ENCODE data around the gene IQGAP2.

IQGAP2 gene

DNA sequence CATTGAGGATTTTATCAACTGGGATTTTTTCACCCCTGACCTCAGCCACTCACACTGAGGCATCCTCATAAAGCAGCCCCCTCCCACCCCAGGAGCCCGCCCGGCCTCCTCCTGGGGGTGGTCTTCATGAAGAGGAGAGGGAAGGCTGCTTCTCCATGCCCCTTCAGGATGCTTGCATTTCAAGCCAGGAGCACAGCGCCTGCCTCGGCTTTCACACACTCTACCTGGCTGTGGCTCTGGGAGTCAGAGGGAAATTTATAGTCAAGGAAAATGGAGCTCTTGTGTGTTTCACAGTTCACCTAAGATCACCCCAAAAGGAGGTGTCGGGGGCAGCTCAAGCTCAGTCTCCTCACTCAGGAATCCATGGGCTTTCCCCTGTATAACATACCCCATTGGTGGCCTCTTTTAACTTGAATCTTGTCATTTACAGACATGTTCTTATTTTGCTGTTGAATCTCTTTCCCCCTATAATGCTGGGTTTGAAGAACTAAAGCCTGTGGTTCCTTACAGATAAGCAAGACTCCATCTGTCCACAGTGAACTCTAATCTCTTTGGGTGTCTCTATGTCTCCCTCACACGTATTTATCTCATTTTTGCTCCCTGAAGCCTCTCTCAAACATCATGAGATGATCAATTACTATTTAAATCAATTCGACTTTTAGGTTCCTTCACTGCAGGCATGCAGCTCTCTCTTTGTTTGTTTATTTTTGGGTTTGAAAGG is 22.6 kb upstream of the IQGAP2 start:
- no peaks in the 10 kb centered on the region for H3K27me3 ChIP-seq (replicated peaks; ENCODE audit: control insufficient read depth, insufficient read depth, low read length)
- no peak overlapping the region for H3K4me3 ChIP-seq (replicated peaks; ENCODE audit: low read depth, low read length)
- TF ChIP-seq, protein P1, sequence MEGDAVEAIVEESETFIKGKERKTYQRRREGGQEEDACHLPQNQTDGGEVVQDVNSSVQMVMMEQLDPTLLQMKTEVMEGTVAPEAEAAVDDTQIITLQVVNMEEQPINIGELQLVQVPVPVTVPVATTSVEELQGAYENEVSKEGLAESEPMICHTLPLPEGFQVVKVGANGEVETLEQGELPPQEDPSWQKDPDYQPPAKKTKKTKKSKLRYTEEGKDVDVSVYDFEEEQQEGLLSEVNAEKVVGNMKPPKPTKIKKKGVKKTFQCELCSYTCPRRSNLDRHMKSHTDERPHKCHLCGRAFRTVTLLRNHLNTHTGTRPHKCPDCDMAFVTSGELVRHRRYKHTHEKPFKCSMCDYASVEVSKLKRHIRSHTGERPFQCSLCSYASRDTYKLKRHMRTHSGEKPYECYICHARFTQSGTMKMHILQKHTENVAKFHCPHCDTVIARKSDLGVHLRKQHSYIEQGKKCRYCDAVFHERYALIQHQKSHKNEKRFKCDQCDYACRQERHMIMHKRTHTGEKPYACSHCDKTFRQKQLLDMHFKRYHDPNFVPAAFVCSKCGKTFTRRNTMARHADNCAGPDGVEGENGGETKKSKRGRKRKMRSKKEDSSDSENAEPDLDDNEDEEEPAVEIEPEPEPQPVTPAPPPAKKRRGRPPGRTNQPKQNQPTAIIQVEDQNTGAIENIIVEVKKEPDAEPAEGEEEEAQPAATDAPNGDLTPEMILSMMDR (IDR thresholded peaks at IDR 0.05; ENCODE audit: insufficient read depth, low read length, poor library complexity, severe bottlenecking), result no peak
- DNase-seq (ENCODE audit: extremely low read depth, insufficient read length), result no peak
- H3K36me3 ChIP-seq (ENCODE audit: control insufficient read depth, insufficient read depth, low read length), result no peaks in the 10 kb centered on the region

DNA sequence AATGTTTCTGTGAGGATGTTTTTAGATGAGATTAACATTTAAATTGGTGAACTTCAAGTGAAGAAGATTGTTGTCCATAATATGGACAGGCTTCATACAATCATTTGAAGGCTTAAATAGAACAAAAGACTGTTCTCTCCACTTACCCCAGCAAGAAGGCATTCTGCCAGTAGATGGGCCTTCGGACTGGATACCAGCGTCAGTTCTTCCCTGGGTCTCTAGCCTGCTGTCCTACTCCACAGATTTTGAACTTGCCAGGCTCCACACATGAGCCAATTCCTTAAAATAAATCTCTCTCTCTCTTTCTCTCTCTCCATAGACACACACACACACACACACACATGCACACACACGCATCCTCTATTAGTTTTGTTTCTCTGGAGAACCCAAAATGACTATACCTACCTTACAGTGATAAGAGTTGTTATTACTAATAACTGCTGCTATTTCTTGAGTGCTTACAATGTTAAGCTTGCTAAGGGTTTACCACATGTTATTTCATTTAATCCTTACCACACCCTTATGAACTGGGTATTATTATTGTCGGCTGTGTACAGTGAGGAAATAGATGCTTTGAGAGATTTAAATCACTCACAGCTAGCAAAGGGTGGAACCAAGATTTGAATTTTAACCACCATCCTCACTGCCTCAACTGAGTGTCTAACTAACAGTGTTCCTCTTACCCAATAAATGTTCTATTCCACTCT is 19.8 kb upstream of the IQGAP2 start:
- Histone ChIP-seq H3K36me3 (ENCODE audit: control insufficient read depth, insufficient read depth, low read length) (no peaks in the 10 kb centered on the region), H3K27me3 (replicated peaks; ENCODE audit: control insufficient read depth, insufficient read depth, low read length) (no peaks in the 10 kb centered on the region), H3K4me3 (replicated peaks; ENCODE audit: low read depth, low read length) (no peak overlapping the region)
- no peak for DNase-seq (ENCODE audit: extremely low read depth, insufficient read length)
- TF ChIP-seq, protein P1 (IDR thresholded peaks at IDR 0.05; ENCODE audit: insufficient read depth, low read length, poor library complexity, severe bottlenecking), result no peak

DNA sequence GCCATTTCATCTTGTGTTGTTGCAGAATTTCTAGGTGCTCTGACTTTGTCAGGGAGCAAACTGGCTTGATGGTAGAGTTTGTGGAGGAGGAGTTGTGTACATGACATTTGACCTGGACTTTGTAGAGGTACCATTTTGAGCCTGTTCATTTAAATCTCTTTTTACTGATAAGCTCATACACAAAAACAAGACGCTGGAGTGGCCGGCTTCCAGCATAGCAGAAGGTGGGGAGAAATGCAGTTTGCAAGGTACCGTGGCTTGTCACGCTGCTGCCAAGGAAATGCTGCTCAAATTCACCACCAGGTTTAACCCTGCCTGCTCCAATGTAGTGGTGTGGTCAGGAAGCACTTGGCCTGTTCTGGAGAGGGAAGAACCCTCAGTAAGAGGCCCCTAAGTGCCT is 18.9 kb upstream of the IQGAP2 start:
- TF ChIP-seq, protein P1 (IDR thresholded peaks at IDR 0.05; ENCODE audit: insufficient read depth, low read length, poor library complexity, severe bottlenecking), result no peak
- no peak for DNase-seq (ENCODE audit: extremely low read depth, insufficient read length)
- H3K4me3 ChIP-seq (replicated peaks; ENCODE audit: low read depth, low read length), result no peak overlapping the region
- no peaks in the 10 kb centered on the region for H3K36me3 ChIP-seq (ENCODE audit: control insufficient read depth, insufficient read depth, low read length)
- no peaks in the 10 kb centered on the region for H3K27me3 ChIP-seq (replicated peaks; ENCODE audit: control insufficient read depth, insufficient read depth, low read length)

DNA sequence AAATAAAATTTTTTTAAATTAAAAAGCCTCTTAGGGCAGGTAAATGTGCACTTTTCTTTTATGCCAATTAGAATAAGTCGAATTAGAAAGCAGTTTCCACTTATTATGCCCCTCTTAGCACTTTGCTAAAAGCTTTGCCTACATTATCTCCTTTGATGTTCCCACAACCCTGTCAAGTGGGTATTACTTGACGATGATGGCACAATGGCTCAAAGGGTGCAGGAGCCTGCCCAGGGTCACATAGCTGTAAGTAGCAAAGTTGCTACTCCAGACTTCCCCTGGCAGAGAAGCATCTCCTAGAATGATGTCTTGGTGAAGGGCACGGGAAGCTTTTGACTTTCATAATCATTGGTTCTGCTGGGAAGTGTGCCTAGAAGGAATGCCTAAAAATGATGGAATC is 18.4 kb upstream of the IQGAP2 start:
- H3K36me3 ChIP-seq (ENCODE audit: control insufficient read depth, insufficient read depth, low read length), result no peaks in the 10 kb centered on the region
- no peaks in the 10 kb centered on the region for H3K27me3 ChIP-seq (replicated peaks; ENCODE audit: control insufficient read depth, insufficient read depth, low read length)
- no peak for DNase-seq (ENCODE audit: extremely low read depth, insufficient read length)
- H3K4me3 ChIP-seq (replicated peaks; ENCODE audit: low read depth, low read length), result no peak overlapping the region
- TF ChIP-seq, protein P1 (IDR thresholded peaks at IDR 0.05; ENCODE audit: insufficient read depth, low read length, poor library complexity, severe bottlenecking), result no peak

DNA sequence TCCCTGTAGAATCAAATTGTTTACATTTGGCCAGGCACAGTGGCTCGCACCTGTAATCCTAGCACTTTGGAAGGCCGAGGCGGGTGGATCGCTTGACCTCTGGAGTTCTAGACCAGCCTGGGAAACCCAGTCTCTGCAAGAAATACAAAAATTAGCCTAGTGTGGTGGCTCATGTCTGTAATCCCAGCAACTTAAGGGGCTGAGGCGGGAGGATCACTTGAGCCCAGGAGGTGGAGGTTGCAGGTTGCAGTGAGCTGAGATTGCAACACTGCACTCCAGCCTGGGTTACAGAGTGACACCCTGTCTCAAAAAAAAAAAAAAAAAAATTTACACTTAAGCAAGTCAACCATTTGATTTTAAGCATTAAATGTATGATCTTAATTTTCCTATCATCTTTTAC is 17.5 kb upstream of the IQGAP2 start:
- no peak overlapping the region for H3K4me3 ChIP-seq (replicated peaks; ENCODE audit: low read depth, low read length)
- DNase-seq (ENCODE audit: extremely low read depth, insufficient read length), result no peak
- no peaks in the 10 kb centered on the region for H3K36me3 ChIP-seq (ENCODE audit: control insufficient read depth, insufficient read depth, low read length)
- TF ChIP-seq, protein P1 (IDR thresholded peaks at IDR 0.05; ENCODE audit: insufficient read depth, low read length, poor library complexity, severe bottlenecking), result no peak
- H3K27me3 ChIP-seq (replicated peaks; ENCODE audit: control insufficient read depth, insufficient read depth, low read length), result no peaks in the 10 kb centered on the region

Measured in GM06990 (cell line).